Measurements from ENCODE around the gene ARL15.

ARL15 gene

DNA sequence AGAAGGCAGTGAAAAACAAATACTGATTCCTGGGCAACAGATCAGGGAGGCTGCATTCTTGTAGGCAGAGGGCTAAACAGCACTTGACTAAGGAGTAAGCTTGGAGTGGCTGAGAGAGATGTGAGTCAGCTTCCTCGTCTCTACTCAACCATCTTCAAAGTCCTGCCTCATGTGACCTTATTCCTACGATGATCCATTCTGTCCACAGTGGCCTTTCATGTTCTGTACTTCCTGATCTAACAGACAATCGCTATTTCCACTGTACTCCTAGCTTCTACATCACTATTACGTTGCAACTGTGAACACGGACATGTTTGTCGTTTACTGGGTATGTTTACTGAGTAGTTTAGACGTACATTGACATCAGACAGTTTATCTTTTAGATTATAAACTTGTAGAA, 365.4 kb downstream of the ARL15 start:
- no peak overlapping the region for H3K4me3 ChIP-seq (ENCODE audit: low read depth, low read length)
- in situ Hi-C loops (cut with HindIII; ENCODE audit: low pct_ligation_motif_present, low sequenced_read_pairs) = no loop called here
- peak; percentile 36 for DNase-seq
- no peaks in the 10 kb centered on the region for H3K27me3 ChIP-seq (replicated peaks)
- no peak overlapping the region for H3K27ac ChIP-seq
- TF ChIP-seq CTCF (IDR thresholded peaks at IDR 0.05; ENCODE audit: low read depth, low read length, missing control alignments) = no peak
- H3K36me3 ChIP-seq (replicated peaks) = no peaks in the 10 kb centered on the region

GRCh38 chr5:53943938-53944337, 366.4 kb downstream of the ARL15 start:
- Histone ChIP-seq H3K27me3 (replicated peaks) (no peaks in the 10 kb centered on the region), H3K36me3 (replicated peaks) (no peaks in the 10 kb centered on the region), H3K27ac (no peak overlapping the region), H3K4me3 (ENCODE audit: low read depth, low read length) (no peak overlapping the region)
- in situ Hi-C loops (cut with HindIII; ENCODE audit: low pct_ligation_motif_present, low sequenced_read_pairs) = no loop called here
- TF ChIP-seq CTCF (IDR thresholded peaks at IDR 0.05; ENCODE audit: low read depth, low read length, missing control alignments) = no peak
- no peak for DNase-seq

GRCh38 chr5:53942724-53943123, 367.6 kb downstream of the ARL15 start:
- DNase-seq = peak; percentile 44
- Histone ChIP-seq H3K27ac (no peak overlapping the region), H3K27me3 (replicated peaks) (no peaks in the 10 kb centered on the region)

DNA sequence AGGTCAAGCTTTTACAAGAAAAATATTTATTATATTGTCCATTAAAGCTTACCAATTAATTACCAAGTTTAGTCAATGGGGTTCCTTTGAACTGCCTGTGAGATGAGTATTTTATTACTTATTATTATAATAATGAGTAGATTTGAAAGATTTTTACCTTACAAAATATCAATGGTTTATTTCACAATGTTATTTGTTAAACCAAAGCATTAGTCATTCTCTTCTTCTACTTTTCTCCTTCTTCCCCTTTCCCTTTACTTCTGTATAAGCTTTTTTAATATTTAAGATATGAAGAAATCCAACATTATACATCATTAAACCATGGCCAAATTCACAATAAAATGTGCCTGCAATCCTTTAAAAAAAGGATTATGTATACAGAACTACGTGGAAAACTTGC, 369.5 kb downstream of the ARL15 start:
- in situ Hi-C loops (cut with HindIII; ENCODE audit: low pct_ligation_motif_present, low sequenced_read_pairs) = no loop called here
- no peak for TF ChIP-seq CTCF (IDR thresholded peaks at IDR 0.05; ENCODE audit: low read depth, low read length, missing control alignments)
- DNase-seq = no peak
- Histone ChIP-seq H3K4me3 (ENCODE audit: low read depth, low read length) (no peak overlapping the region), H3K27me3 (replicated peaks) (no peaks in the 10 kb centered on the region), H3K27ac (no peak overlapping the region), H3K36me3 (replicated peaks) (no peaks in the 10 kb centered on the region)

More at GRCh38 chr5:53942724-53943123, 367.6 kb downstream of the ARL15 start:
- in situ Hi-C loops (cut with HindIII; ENCODE audit: low pct_ligation_motif_present, low sequenced_read_pairs) = no loop called here
- Histone ChIP-seq H3K4me3 (ENCODE audit: low read depth, low read length) (no peak overlapping the region), H3K36me3 (replicated peaks) (no peaks in the 10 kb centered on the region)
- no peak for TF ChIP-seq CTCF (IDR thresholded peaks at IDR 0.05; ENCODE audit: low read depth, low read length, missing control alignments)

DNA sequence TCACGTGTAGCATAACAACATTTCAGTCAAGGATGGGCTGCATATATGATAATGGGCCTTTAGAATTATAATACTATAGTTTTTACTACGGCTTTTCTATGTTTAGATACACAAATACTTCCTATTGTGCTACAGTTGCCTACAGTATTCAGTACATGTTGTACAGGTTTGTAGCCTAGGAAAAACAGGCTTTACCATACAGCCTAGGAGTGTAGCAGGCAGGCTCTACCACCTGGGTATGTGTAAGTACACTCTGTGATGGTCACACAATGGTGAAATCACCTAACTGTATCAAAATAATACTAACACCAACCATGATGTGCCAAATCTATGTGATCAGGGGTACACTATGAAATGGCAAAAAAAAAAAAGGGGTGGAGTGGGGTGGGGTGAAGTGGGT, 372.9 kb downstream of the ARL15 start:
- no peaks in the 10 kb centered on the region for H3K27me3 ChIP-seq (replicated peaks)
- in situ Hi-C loops (cut with HindIII; ENCODE audit: low pct_ligation_motif_present, low sequenced_read_pairs) = no loop called here
- H3K4me3 ChIP-seq (ENCODE audit: low read depth, low read length) = no peak overlapping the region
- H3K36me3 ChIP-seq (replicated peaks) = no peaks in the 10 kb centered on the region
- no peak overlapping the region for H3K27ac ChIP-seq
- no peak for TF ChIP-seq CTCF (IDR thresholded peaks at IDR 0.05; ENCODE audit: low read depth, low read length, missing control alignments)
- no peak for DNase-seq

All from brain microvascular endothelial cell (primary cell).